GM21737 (cell line): ENCODE measurements around the gene ARL15.

Experiments
- ATAC-seq: cut with Tn5 transposase; IDR thresholded peaks from one replicate; pipeline ENCODE4 v1.9.1; 2021; ENCODE audit warnings: mild to moderate bottlenecking, moderate library complexity; ENCODE audit not compliant: unreplicated experiment

The ARL15 gene

DNA sequence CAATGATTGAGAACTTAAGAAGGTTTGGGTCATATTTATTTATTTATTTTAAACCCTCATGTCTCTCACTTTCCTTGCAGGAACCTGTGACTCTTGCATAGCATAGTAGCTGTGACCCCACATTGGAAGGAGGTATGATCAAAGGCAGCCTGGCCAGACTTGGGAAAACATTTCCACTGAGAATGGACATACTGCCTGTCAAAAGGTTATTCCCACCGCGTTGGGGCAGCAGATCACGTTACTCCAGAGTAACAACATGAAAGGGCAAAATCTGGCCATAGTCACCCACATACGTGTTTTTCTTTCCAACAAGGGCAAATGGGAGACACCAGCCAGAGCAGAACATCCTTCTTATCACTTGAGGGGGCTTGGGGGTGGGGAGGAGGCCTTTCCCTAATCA lies 95.7 kb downstream of the ARL15 start:
- ATAC-seq = no peak

DNA sequence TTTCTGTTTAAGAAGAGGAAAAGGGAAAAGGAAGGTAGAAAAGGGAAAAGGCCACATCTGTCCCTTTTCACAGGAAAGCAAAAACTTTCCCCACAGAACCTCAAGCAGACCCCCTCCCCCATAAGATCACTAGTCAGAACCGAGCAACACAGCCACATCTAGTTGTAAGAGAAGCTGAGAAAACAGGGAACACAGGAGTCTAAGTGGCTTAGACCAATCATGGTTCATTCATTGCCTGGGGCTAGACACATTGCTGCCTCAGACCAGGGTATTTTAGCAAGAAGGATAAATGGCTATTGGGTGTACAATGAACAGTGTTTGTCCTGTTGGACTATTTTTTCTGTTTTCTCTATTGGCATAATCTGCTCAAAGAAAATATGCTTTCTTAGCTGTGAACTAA lies 98.0 kb downstream of the ARL15 start:
- no peak for ATAC-seq

DNA sequence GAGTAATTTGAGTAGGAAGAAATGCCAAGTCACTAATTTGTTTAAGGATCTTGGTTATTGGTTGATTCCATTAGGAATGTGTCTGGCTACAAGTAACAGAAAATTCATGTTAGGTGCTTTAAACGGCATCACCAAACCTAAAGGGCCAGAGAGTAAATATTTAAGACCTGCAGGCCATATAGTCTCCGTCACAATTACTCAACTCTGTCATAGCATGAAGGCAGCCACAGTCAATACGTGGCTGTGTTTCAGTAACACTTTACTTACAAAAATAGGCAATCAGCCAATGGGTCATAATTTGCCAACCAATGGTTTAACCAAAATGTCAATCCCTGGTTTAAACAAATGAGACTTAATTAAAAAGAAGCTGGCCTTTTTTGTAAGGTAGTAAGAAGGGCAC lies 98.5 kb downstream of the ARL15 start:
- no peak for ATAC-seq

DNA sequence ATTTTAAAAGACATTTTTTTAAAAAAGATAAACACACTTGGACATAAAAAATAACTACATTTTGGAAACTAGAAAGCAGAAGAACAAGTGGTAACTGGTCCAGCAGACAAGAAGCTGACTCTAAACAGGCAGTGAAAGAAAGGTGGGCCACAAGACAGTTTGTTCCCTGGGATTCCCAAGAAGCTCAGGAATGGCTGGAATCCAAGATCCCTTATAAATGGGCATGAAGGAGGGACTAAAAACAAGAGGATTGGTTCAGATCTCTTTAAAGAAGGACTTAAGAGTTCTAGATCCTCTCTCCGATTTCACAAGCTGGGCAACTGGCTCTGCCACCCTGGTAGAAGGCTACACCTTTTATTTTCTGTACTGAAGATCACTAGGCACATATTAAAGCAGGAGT lies 102.8 kb downstream of the ARL15 start:
- ATAC-seq = no peak

- peak; percentile 81 for ATAC-seq
Measured at GRCh38 chr5:54206580-54207229, 103.7 kb downstream of the ARL15 start.

DNA sequence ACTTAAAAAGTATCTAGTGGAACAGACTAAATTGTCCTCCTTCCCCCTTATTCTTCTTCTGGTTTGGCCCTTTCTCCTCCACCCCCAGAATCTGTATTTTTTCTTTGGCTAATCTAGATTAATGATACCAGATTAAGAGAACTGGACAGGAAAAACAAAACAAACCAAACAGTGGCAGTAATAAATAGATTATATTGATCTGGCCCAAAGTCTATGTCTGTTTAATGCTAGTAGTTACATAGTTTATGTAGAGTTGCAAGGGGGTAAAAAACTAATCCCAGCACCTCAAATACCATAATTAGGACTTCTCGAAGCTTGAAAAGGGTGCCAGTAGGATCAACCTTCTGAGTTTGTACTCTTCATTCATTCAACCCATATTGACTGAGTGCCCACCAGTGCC lies 104.5 kb downstream of the ARL15 start:
- no peak for ATAC-seq

DNA sequence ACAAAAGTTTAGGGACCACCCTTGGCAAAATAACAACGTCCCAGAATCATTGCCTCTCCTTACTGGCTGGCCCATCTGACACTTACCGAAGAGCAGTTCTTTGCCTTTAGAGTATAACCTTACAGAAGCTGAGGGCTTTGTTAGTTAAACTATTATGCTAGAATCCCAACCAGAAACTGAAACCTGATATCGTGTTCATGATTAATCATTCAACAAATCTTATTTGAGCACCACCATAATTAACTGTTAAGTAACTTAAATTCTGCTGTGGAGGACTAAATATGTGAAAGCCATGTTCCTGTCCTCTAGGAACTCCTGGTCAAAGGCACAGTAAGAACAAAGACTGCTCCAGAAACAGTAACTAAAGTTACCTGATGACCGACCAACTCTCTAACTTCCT lies 104.9 kb downstream of the ARL15 start:
- ATAC-seq = no peak

- no peak for ATAC-seq
Measured at GRCh38 chr5:54197018-54197417, 113.4 kb downstream of the ARL15 start.

DNA sequence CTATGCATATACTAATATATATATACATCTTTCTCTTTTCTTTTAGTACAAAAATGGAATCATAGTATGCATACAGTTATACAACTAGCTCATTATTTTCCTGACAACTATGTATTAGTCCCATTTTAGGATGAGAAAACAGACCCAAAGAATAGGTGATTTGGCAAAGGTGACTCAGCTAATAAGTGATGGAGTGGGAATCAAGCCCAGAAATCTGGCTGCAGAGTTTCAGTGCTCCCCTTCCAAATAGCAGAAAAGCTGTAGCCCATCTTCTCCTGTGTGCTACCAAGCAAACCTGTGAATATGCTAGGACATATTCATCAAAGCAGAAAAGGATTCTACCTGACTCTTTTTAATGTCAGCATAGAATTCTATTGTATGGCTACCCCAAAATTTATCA lies 114.7 kb downstream of the ARL15 start:
- no peak for ATAC-seq

DNA sequence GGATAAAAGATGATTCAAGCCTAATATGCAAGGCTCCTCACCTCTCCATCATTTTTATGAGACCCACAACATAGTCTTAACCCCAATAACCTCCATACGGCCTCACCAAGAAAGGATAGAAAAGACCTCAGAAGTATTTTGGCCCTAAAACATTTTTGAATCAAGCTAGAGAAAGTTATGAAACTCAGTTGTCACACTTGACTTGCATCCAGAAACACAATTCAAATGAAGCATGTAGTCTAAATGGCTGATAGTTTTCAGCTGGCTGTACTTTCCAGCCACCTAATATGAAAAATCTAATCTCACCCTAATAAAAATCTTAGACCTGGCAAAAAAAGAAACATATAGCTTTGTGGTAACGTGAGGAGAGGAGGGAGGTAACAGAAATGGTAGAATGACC lies 116.1 kb downstream of the ARL15 start:
- ATAC-seq = no peak

DNA sequence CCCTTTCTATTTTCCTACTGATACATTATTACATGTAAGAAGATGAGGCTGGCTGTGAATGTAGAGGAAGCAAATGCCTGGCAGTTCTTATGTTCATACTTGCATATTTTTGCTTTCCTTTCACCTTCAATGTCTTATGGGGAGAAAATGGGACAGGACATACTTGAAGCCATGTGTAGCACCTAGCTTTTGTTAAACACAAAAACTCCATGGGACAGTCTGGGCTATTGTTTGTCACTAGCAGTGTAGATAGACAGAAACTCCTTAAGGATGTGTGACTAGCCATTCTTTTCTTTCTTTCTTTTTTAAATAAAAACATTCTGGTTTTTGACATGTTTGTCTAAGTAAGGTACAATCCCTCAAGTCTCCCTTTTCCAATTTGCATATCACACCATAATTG lies 122.7 kb downstream of the ARL15 start:
- no peak for ATAC-seq

- no peak for ATAC-seq
Measured at GRCh38 chr5:54186912-54187445, 123.4 kb downstream of the ARL15 start.

DNA sequence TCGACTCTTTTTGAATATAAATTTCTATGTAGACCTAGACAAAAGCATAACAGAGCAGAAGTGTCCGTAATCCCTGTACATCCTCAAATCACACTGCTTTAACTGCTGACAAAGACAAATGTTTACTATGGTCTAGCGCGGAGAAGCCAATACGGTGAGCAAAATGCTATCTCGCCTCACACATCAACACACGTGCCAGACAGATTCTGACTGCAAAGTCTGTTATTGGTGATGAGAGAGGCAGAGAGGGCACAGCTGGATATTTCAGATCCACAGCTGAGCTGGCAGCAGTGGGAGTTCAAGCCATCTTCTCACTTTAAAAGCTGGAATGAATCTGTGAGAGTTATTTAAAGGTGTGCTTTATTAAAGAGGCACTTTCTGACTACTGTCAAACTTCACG lies 124.3 kb downstream of the ARL15 start:
- no peak for ATAC-seq

GRCh38 chr5:54184806-54185205 lies 125.6 kb downstream of the ARL15 start:
- ATAC-seq = no peak

DNA sequence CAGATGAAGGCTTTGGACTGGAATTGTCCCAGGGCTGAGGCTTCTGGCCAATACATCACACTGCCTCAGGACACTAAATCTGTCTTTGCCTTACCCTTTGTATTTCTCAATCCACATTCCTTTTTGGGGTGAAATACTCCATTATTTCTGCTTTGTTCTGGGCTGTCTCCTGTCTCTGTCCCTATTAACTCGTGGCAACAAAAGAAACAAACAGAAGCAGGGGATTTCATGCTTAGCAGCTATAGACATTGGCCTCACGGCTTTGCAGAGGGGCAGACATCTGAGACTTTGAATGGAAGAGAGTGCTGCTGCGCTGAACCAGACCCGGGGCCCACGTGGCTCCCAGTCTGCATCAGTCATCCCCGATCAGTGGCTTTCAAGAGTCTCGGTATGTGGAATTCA lies 129.7 kb downstream of the ARL15 start:
- no peak for ATAC-seq

- ATAC-seq = no peak
Measured at GRCh38 chr5:54178991-54179390, 131.4 kb downstream of the ARL15 start.

DNA sequence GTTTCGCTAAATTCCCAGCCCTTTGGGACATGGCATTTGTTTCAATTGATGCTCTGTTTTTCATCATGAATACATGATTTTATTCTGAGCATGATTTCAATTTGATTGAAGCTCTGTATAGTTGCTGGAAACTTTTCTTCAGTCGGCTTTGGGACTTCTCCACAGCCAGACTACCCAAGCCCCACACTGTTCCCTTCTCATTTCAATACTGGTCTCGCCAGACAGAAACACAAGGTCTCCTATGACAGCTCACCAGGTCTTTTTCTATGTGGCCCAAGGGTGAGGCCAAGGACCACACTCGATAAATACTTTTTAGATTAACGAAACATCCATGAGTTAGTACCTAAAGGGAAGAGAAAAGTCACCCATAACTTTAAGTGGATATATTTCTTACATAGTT lies 132.2 kb downstream of the ARL15 start:
- ATAC-seq = no peak

GRCh38 chr5:54177058-54177457 lies 133.3 kb downstream of the ARL15 start:
- ATAC-seq = no peak

DNA sequence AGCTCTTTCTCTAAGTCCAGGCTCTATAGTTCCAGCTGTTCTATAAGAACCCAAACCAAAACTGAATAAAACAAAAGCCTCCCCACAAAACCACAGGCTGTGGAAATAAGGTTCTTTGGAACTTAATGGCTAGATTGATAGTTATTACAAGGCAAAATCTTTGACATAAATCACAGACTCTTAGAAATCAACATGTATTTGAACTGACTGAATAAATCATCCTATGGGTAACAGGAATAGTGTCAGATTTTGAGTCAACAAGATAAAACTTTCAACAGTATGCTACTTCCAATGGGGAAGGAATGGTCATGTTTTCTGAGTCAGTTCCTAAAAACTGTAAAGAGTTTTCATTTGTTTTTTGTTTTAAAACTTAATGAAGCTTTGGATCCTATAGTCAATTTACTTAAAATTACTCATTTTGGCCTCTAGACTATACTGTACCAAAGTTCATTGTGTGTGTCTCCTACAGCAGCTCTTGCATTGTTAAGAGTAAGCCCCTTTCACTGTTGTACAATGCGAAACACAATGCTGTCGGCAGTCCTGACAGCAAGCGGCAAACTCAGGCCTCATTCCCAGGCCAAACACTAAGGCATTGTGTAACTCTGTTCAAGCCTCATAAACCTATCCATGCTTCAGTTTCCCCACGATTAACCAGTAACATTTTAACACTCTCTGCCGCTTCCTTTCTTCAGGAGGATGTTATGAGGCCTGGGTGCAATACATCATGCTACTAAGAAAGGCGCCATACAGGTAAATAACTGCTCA lies 134.1 kb downstream of the ARL15 start:
- ATAC-seq = no peak

- no peak for ATAC-seq
Measured at GRCh38 chr5:54173251-54173650, 137.1 kb downstream of the ARL15 start.

GRCh38 chr5:54171645-54172384 lies 138.6 kb downstream of the ARL15 start:
- ATAC-seq = no peak

- no peak for ATAC-seq
Measured at GRCh38 chr5:54165687-54166086, 144.7 kb downstream of the ARL15 start.
